HG03571 (cell line): ENCODE results near the gene HMGCS1.
"Not testable (repeated sequence)": the region's sequence is repeated elsewhere in the genome, so short reads cannot be mapped to it uniquely, and the experiment has no call there.

ENCODE experiments used
- ATAC-seq: cut with Tn5 transposase; IDR thresholded peaks from one replicate; pipeline ENCODE4 v1.9.1; 2021; ENCODE audit not compliant: unreplicated experiment

The HMGCS1 gene

GRCh38 chr5:43313035-43313853 lies at the start of gene HMGCS1:
TSS of gene HMGCS1 (minus strand) at chr5:43313412. CDS start at chr5:43298965, 14,447 bp downstream.
- peak; percentile 93 for ATAC-seq

GRCh38 chr5:43358726-43359125 lies 45.5 kb upstream of the HMGCS1 start:
- ATAC-seq, result no peak

- no peak for ATAC-seq
These were observed 45.1 kb upstream of the HMGCS1 start for GRCh38 chr5:43358301-43358700.

DNA sequence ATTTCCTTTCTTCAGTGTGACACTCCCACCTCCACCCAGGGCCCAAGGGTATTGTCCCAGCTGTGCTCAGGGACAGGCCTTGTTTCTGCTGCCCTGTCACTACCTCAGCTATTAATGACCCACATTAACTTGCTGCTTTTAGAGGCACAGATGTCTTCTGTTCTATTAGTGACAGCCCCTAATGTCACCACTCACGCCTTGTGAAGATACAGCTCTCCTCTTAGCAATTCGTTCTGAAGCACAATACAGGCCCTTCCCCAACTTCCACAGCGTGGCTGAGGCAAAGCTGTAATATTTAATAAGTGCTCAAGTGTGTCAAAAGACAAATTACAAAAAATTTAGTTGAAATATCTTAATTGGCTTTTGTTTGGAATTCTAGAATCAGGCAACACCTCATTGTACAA lies 44.7 kb upstream of the HMGCS1 start:
- no peak for ATAC-seq

DNA sequence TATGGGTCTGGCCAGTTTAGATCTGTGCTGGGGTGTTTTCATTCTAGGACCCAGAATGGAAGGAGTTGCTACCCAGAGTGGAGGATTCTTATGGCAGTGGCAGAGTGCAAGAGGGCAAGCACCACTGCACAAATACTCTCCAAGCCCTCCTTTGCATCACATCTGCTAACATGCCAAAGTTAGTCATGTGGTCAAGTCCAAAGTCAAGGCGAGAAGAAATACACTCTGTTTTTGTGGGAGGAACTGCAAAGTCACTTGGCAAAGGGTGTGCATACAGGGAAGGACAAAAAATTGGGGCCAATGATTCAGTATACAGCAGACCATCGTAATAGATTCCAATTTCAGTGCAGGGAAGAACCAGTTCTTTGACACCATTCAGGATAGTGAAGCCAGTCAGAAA lies 43.9 kb upstream of the HMGCS1 start:
- ATAC-seq, result no peak

- no peak for ATAC-seq
These were observed 41.6 kb upstream of the HMGCS1 start for GRCh38 chr5:43354774-43355173.

DNA sequence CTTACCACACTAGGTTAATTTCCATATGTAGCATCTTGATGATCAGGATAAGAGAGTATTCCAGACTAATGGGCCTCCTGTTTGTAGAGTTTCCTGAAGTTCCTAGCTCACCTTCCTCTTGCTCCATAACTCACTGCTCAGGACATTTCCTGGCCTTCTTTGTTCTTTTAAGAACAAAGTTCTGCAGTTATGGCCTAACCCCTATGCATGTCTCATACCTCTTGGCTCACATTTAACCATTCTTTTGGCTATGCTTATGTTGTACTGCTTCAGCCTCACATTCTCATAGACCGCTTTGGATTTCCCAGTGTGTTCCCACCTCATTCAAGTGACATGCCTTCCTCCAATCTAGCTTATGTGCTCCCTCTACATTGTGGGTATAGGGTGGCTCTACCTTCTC lies 40.5 kb upstream of the HMGCS1 start:
- ATAC-seq, result no peak

- no peak for ATAC-seq
These were observed 39.7 kb upstream of the HMGCS1 start for GRCh38 chr5:43352915-43353314.

GRCh38 chr5:43352131-43352530 lies 38.9 kb upstream of the HMGCS1 start:
- ATAC-seq, result no peak

GRCh38 chr5:43348861-43349363 lies 35.7 kb upstream of the HMGCS1 start:
- no peak for ATAC-seq

DNA sequence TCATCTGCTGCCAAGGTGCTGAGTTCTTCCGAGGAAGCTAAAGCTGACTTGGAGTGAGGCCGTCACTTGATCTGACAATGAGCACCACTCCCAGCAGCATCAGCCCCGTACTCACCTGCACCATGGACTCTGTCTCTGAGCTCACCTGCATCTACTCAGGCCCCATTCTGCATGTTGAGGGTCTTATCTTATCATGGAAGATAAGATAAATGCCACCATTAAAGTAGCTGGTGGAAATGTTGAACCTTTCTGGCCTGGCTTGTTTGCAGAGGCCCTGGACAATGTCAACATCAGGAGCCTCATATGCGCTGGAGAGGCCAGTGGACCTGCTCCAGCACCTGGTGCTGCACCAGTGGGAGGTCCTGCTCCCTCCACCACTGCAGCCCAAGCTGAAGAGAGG lies 35.0 kb upstream of the HMGCS1 start:
- no peak for ATAC-seq

- ATAC-seq, result no peak
These were observed 25.6 kb upstream of the HMGCS1 start for GRCh38 chr5:43338862-43339261.

- no peak for ATAC-seq
These were observed 22.9 kb upstream of the HMGCS1 start for GRCh38 chr5:43336159-43336558.

GRCh38 chr5:43335681-43336080 lies 22.5 kb upstream of the HMGCS1 start:
- no peak for ATAC-seq

GRCh38 chr5:43332401-43332800 lies 19.2 kb upstream of the HMGCS1 start:
- ATAC-seq, result no peak

GRCh38 chr5:43325624-43326023 lies 12.4 kb upstream of the HMGCS1 start:
- ATAC-seq, result not testable (repeated sequence)

DNA sequence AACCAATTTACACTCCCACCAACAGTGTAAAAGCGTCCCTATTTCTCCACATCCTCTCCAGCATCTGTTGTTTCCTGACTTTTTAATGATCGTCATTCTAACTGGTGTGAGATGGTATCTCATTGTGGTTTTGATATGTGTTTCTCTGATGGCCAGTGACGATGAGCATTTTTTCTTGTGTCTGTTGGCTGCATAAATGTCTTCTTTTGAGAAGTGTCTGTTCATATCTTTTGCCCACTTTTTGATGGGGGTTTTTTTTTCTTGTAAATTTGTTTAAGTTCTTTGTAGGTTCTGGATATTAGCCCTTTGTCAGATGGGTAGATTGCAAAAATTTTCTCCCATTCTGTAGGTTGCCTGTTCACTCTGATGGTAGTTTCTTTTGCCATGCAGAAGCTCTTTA lies 10.3 kb upstream of the HMGCS1 start:
- not testable (repeated sequence) for ATAC-seq

DNA sequence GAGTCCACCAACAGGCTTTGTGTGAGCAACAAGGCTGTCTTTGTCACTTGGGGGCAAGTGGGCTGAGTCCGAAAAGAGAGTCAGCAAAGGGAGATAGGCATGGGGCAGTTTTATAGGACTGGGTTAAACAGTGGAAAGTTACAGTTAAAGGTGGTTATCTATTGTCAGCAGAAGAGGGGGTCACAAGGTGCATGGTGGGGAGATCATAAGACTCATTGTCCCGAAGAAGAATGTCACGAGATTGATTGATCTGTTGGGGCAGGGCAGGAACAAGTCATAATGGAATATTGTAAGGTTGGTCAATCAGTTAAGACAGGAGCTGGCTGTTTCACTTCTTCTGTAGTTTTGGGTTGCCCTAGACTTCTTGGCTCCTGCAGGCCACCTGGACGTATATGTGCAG lies 7.6 kb upstream of the HMGCS1 start:
- no peak for ATAC-seq

DNA sequence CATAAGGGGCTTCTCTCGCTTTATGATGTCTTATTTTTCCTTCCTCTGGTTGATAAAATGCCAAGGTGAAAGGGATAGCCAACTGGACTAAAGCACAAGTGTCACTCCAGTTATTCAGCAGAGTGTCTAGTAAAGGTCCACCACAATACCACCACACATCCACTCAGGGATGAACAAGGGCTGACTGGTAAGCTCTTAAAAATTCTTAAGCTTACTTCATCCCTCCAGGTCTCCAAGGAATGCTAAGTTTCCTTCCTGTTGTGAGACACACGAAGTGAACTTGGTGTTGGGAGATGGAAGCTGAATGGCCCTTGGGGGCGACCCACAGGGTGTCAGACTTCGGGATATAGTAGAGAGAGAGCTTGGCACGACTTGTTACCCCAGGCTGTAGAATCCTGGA lies 3.2 kb upstream of the HMGCS1 start:
- no peak for ATAC-seq

DNA sequence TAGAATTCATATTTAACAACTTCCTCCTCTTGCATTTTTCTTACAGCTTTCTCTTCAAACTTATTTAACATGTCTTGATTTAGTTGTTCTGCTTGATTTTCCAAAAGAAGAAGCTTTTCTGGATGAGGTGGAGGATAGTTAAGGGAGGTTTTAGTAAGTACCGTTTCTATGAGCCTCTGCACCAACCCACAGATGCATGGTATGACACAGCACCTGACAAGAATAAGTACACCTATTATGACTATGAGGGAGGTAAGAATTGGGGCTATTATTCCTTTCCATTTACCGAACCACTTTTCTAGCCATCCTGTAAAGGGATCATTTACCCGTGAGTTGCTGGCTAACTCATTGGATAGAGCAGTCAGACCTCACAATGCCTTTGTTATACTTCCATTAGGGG lies 2.5 kb upstream of the HMGCS1 start:
- ATAC-seq, result no peak

- ATAC-seq, result no peak
These were observed 2.1 kb upstream of the HMGCS1 start for GRCh38 chr5:43315263-43315662.

GRCh38 chr5:43314724-43315123 lies 1.5 kb upstream of the HMGCS1 start:
- ATAC-seq, result no peak
